DMS153 treated with DMSO at 0.1 percent for 48 hours (cell line): ENCODE data around the gene PIP4K2A.

Source experiments
- DNase-seq: peaks from one replicate; lab custom pipeline; 2025; ENCODE audit not compliant: unreplicated experiment; lab: John Stamatoyannopoulos, UW

Gene PIP4K2A

DNA sequence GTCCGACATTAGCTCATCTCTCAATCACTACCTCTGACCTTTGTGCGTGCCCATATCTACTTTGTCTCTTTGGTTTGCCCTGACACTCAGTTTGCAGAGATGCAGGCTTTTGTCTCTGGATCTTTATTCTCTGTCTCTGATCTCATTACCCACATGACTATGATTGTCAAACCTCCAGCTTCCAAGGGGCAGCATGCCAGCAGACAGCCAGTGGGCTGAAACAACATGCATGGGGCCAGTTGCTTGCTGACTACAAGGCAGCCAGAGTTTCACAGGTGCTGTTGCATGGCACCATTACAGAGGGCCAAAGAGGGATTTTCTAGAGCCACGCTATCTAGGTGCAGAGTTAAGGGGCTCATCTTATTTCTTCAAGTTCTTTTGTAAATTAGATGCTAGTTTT, 222.9 kb downstream of the PIP4K2A start:
- no peak for DNase-seq

DNA sequence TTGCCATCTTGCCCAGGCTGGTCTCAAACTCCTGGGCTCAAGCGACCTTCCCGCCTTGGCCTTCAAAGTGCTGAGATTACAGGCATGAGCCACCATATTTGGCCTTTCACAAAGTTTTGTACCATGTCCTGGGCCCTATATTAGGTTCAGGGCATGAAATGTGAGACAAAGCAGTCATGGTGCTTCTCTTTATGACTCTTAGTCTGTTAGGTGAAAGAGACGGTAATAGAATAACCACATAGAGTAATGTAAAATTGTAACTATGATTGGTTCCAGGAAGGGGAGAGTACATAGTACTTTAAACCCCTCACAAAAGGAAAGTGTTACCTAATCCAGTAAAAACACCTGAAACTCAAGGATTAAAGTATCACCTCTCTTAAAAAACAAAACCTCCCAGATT, 224.4 kb downstream of the PIP4K2A start:
- no peak for DNase-seq

DNA sequence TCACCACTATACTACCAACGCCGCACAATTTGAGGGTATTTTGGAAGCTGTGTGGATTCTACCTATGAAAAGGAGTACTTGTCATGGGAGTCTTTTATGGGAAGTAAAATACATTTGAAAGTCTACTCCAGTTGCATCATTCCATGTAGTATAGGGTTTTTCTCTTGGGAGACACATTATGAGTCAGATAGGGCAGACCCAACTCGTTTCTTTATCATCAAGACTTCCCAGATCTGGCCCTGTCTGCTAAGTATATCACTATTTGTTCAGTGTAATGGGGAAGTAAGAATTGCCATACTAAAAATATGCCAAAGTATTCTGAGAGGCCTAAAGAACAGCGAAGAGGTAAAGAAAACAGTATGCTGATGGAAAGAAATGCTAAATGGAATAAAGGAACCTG, 224.9 kb downstream of the PIP4K2A start:
- no peak for DNase-seq

DNA sequence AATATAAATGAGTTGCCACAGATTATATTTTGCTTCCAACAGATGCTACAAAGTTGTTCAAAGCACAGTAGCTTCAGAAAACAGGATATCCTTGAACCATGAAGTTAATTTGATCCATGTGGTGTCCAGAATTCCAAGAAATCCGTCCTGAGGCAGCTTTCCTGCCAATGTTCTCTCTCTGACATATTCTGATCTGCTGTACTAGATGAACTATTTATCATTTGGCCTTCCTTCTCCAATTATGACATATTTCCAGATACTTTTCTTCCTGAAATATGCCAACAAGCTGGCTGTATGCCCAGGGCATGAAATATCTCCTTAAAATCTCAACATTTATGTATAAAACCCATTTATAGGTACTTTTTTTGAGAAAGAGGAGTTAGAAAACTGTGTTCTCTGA, 227.9 kb downstream of the PIP4K2A start:
- no peak for DNase-seq
